ENCODE results near the gene USH1G.

The USH1G gene

GRCh38 chr17:74901353-74902135 is 21.5 kb downstream of the USH1G start:
- Histone ChIP-seq H3K18ac (ENCODE audit: low read length) (no peak overlapping the region), H4K91ac (ENCODE audit: low read depth, low read length, poor library complexity) (no peak overlapping the region), H3K4me2 (ENCODE audit: insufficient read depth, low read length, poor library complexity, severe bottlenecking) (no peak overlapping the region), H2BK12ac (ENCODE audit: low read length) (no peak overlapping the region), H3K4ac (ENCODE audit: low read length) (no peak overlapping the region), H3K27me3 (ENCODE audit: control insufficient read depth in 3 of 3, insufficient read depth in 3 of 3, low read depth in 1 of 3, low read length in 3 of 3) (peaks cover 0 to 49% (median 6%) of the 10 kb centered on the region in 3 experiments), H3K9ac (ENCODE audit: low read depth, low read length, poor library complexity) (no peak overlapping the region), H2BK5ac (ENCODE audit: low read length) (no peak overlapping the region), H3K4me1 (ENCODE audit: control insufficient read depth in 2 of 2, insufficient read depth in 1 of 2, low read depth in 1 of 2, low read length in 2 of 2) (no peaks in the 10 kb centered on the region), H3K79me1 (ENCODE audit: low read depth, low read length) (no peaks in the 10 kb centered on the region), H2AK5ac (ENCODE audit: low read depth, low read length) (no peak overlapping the region), H3K9me3 (replicated peaks in 1 of 2; ENCODE audit: control insufficient read depth in 2 of 2, insufficient read depth in 1 of 2, low read depth in 1 of 2, low read length in 2 of 2) (no peaks in the 10 kb centered on the region), H3K36me3 (replicated peaks in 1 of 2; ENCODE audit: control insufficient read depth in 2 of 2, insufficient read depth in 2 of 2, low read length in 2 of 2) (no peaks in the 10 kb centered on the region), H2AFZ (ENCODE audit: low read length) (no peak overlapping the region), H2BK15ac (ENCODE audit: low read length) (no peak overlapping the region), H3K23ac (ENCODE audit: low read depth, low read length, poor library complexity) (no peak overlapping the region), H2BK120ac (ENCODE audit: low read depth, low read length) (no peak overlapping the region), H4K8ac (ENCODE audit: low read depth, low read length) (no peak overlapping the region), H3K14ac (ENCODE audit: low read length) (no peak overlapping the region), H3K4me3 (ENCODE audit: low read length in 2 of 2) (no peak overlapping the region), H3K27ac (replicated peaks; ENCODE audit: low read length) (no peak overlapping the region)
- no peak for DNase-seq (ENCODE audit: low spot score)
- WGBS, 2 donors (ENCODE audit: extremely low coverage in 2 of 2, insufficient read length in 2 of 2, insufficient replicate concordance in 1 of 2): no CpG with 5 or more reads among the region's 14 CpGs

- no peak for DNase-seq (ENCODE audit: low spot score)
- Histone ChIP-seq H3K27ac (replicated peaks; ENCODE audit: low read length) (no peak overlapping the region), H2AFZ (ENCODE audit: low read length) (no peak overlapping the region), H3K36me3 (replicated peaks in 1 of 2; ENCODE audit: control insufficient read depth in 2 of 2, insufficient read depth in 2 of 2, low read length in 2 of 2) (no peaks in the 10 kb centered on the region), H3K79me1 (ENCODE audit: low read depth, low read length) (no peaks in the 10 kb centered on the region), H3K4me2 (ENCODE audit: insufficient read depth, low read length, poor library complexity, severe bottlenecking) (no peak overlapping the region), H3K4ac (ENCODE audit: low read length) (no peak overlapping the region), H3K4me3 (ENCODE audit: low read length in 2 of 2) (no peak overlapping the region), H2BK15ac (ENCODE audit: low read length) (no peak overlapping the region), H2BK120ac (ENCODE audit: low read depth, low read length) (no peak overlapping the region), H3K18ac (ENCODE audit: low read length) (no peak overlapping the region), H3K9me3 (replicated peaks in 1 of 2; ENCODE audit: control insufficient read depth in 2 of 2, insufficient read depth in 1 of 2, low read depth in 1 of 2, low read length in 2 of 2) (no peaks in the 10 kb centered on the region), H4K91ac (ENCODE audit: low read depth, low read length, poor library complexity) (no peak overlapping the region), H2AK5ac (ENCODE audit: low read depth, low read length) (no peak overlapping the region), H3K4me1 (ENCODE audit: control insufficient read depth in 2 of 2, insufficient read depth in 1 of 2, low read depth in 1 of 2, low read length in 2 of 2) (no peaks in the 10 kb centered on the region), H3K23ac (ENCODE audit: low read depth, low read length, poor library complexity) (no peak overlapping the region), H2BK12ac (ENCODE audit: low read length) (no peak overlapping the region), H3K14ac (ENCODE audit: low read length) (no peak overlapping the region), H4K8ac (ENCODE audit: low read depth, low read length) (no peak overlapping the region), H3K27me3 (ENCODE audit: control insufficient read depth in 3 of 3, insufficient read depth in 3 of 3, low read depth in 1 of 3, low read length in 3 of 3) (peaks cover 0 to 62% (median 13%) of the 10 kb centered on the region in 3 experiments), H2BK5ac (ENCODE audit: low read length) (no peak overlapping the region), H3K9ac (ENCODE audit: low read depth, low read length, poor library complexity) (no peak overlapping the region)
- no CpG with 5 or more reads among the region's 8 CpGs for WGBS, 2 donors (ENCODE audit: extremely low coverage in 2 of 2, insufficient read length in 2 of 2, insufficient replicate concordance in 1 of 2)
Observed at GRCh38 chr17:74900208-74900607, 22.8 kb downstream of the USH1G start.

- Histone ChIP-seq H2BK12ac (ENCODE audit: low read length) (no peak overlapping the region), H3K27ac (replicated peaks; ENCODE audit: low read length) (no peak overlapping the region)
- WGBS, 2 donors (ENCODE audit: extremely low coverage in 2 of 2, insufficient read length in 2 of 2, insufficient replicate concordance in 1 of 2): no CpG with 5 or more reads among the region's 11 CpGs
Observed at GRCh38 chr17:74898376-74898946, 24.6 kb downstream of the USH1G start.

GRCh38 chr17:74893936-74894671 is 29.0 kb downstream of the USH1G start:
- H3K14ac ChIP-seq (ENCODE audit: low read length): peak overlapping the region; percentile 10
- no peak overlapping the region for H3K9ac ChIP-seq (ENCODE audit: low read depth, low read length, poor library complexity)
- no peak overlapping the region for H4K91ac ChIP-seq (ENCODE audit: low read depth, low read length, poor library complexity)
- H3K4me2 ChIP-seq (ENCODE audit: insufficient read depth, low read length, poor library complexity, severe bottlenecking): peak overlapping the region; percentile 86
- H3K23ac ChIP-seq (ENCODE audit: low read depth, low read length, poor library complexity): no peak overlapping the region
- peaks cover 0 to 5% of the 10 kb centered on the region in 2 donors for H3K4me1 ChIP-seq (ENCODE audit: control insufficient read depth in 2 of 2, insufficient read depth in 1 of 2, low read depth in 1 of 2, low read length in 2 of 2)
- H3K27me3 ChIP-seq (ENCODE audit: control insufficient read depth in 3 of 3, insufficient read depth in 3 of 3, low read depth in 1 of 3, low read length in 3 of 3): peaks cover 16 to 90% (median 46%) of the 10 kb centered on the region in 3 experiments
- no peak overlapping the region for H3K27ac ChIP-seq (replicated peaks; ENCODE audit: low read length)
- H2BK12ac ChIP-seq (ENCODE audit: low read length): no peak overlapping the region
- H2AFZ ChIP-seq (ENCODE audit: low read length): no peak overlapping the region
- H3K79me1 ChIP-seq (ENCODE audit: low read depth, low read length): no peaks in the 10 kb centered on the region
- H3K9me3 ChIP-seq (replicated peaks in 1 of 2; ENCODE audit: control insufficient read depth in 2 of 2, insufficient read depth in 1 of 2, low read depth in 1 of 2, low read length in 2 of 2): no peaks in the 10 kb centered on the region
- WGBS, 2 donors (ENCODE audit: extremely low coverage in 2 of 2, insufficient read length in 2 of 2, insufficient replicate concordance in 1 of 2): no CpG with 5 or more reads among the region's 22 CpGs
- H3K18ac ChIP-seq (ENCODE audit: low read length): peak overlapping the region; percentile 5
- H2BK5ac ChIP-seq (ENCODE audit: low read length): no peak overlapping the region
- H2BK15ac ChIP-seq (ENCODE audit: low read length): no peak overlapping the region
- H4K8ac ChIP-seq (ENCODE audit: low read depth, low read length): no peak overlapping the region
- no peak for DNase-seq (ENCODE audit: low spot score)
- H2BK120ac ChIP-seq (ENCODE audit: low read depth, low read length): no peak overlapping the region
- H3K4ac ChIP-seq (ENCODE audit: low read length): no peak overlapping the region
- no peak overlapping the region for H3K4me3 ChIP-seq (ENCODE audit: low read length in 2 of 2)
- no peaks in the 10 kb centered on the region for H3K36me3 ChIP-seq (replicated peaks in 1 of 2; ENCODE audit: control insufficient read depth in 2 of 2, insufficient read depth in 2 of 2, low read length in 2 of 2)
- H2AK5ac ChIP-seq (ENCODE audit: low read depth, low read length): no peak overlapping the region

More at GRCh38 chr17:74898376-74898946, 24.6 kb downstream of the USH1G start:
- H4K91ac ChIP-seq (ENCODE audit: low read depth, low read length, poor library complexity): no peak overlapping the region
- H2BK120ac ChIP-seq (ENCODE audit: low read depth, low read length): no peak overlapping the region
- no peak overlapping the region for H2BK5ac ChIP-seq (ENCODE audit: low read length)
- peaks cover 0 to 3% of the 10 kb centered on the region in 2 donors for H3K4me1 ChIP-seq (ENCODE audit: control insufficient read depth in 2 of 2, insufficient read depth in 1 of 2, low read depth in 1 of 2, low read length in 2 of 2)
- H3K4me3 ChIP-seq (ENCODE audit: low read length in 2 of 2): no peak overlapping the region
- peak overlapping the region; percentile 30 for H3K9ac ChIP-seq (ENCODE audit: low read depth, low read length, poor library complexity)
- no peaks in the 10 kb centered on the region for H3K79me1 ChIP-seq (ENCODE audit: low read depth, low read length)
- no peak overlapping the region for H3K23ac ChIP-seq (ENCODE audit: low read depth, low read length, poor library complexity)
- H2BK15ac ChIP-seq (ENCODE audit: low read length): no peak overlapping the region
- H4K8ac ChIP-seq (ENCODE audit: low read depth, low read length): no peak overlapping the region
- H3K9me3 ChIP-seq (replicated peaks in 1 of 2; ENCODE audit: control insufficient read depth in 2 of 2, insufficient read depth in 1 of 2, low read depth in 1 of 2, low read length in 2 of 2): no peaks in the 10 kb centered on the region
- H3K27me3 ChIP-seq (ENCODE audit: control insufficient read depth in 3 of 3, insufficient read depth in 3 of 3, low read depth in 1 of 3, low read length in 3 of 3): peaks cover 7 to 79% (median 28%) of the 10 kb centered on the region in 3 experiments
- no peak overlapping the region for H3K18ac ChIP-seq (ENCODE audit: low read length)
- no peaks in the 10 kb centered on the region for H3K36me3 ChIP-seq (replicated peaks in 1 of 2; ENCODE audit: control insufficient read depth in 2 of 2, insufficient read depth in 2 of 2, low read length in 2 of 2)
- H2AK5ac ChIP-seq (ENCODE audit: low read depth, low read length): peak overlapping the region; percentile 14
- no peak overlapping the region for H3K14ac ChIP-seq (ENCODE audit: low read length)
- H3K4ac ChIP-seq (ENCODE audit: low read length): no peak overlapping the region
- no peak for DNase-seq (ENCODE audit: low spot score)
- no peak overlapping the region for H2AFZ ChIP-seq (ENCODE audit: low read length)
- H3K4me2 ChIP-seq (ENCODE audit: insufficient read depth, low read length, poor library complexity, severe bottlenecking): no peak overlapping the region

Measured in neuronal stem cell (in vitro differentiated cells).